Testis (tissue), 3 donors: ENCODE measurements around the gene TMEM117. TPM values are rescaled to one million over a fixed set of nuclear protein-coding genes. Genes with fewer than 3 reads are reported as not detected.

ENCODE experiments used
- DNase-seq: peaks from one replicate; pipeline ENCODE4 v3.0.0-alpha.2; 2019
- H3K27ac ChIP-seq, 2 donors: fragments of 200-600 bp; sonication (generic); one replicate each; pipeline ENCODE4 v1.5.1; 2019
- H3K27me3 ChIP-seq: fragments of 200-600 bp; sonication (generic); one replicate; pipeline ENCODE4 v1.5.1; 2019
- H3K36me3 ChIP-seq: fragments of 200-600 bp; sonication (generic); one replicate; pipeline ENCODE4 v1.5.1; 2017; ENCODE audit warnings: low read depth; ENCODE audit errors: missing control alignments
- H3K4me1 ChIP-seq: fragments of 200-600 bp; sonication (generic); one replicate; pipeline ENCODE4 v1.5.1; 2019
- H3K4me3 ChIP-seq, 2 donors: fragments of 200-600 bp; sonication (generic); one replicate each; pipeline ENCODE4 v1.5.1; 2017 to 2019
- H3K9me3 ChIP-seq: fragments of 200-600 bp; sonication (generic); one replicate; pipeline ENCODE4 v1.5.1; 2017
- POLR2A ChIP-seq: fragments of 450-650 bp; IDR thresholded peaks from one replicate; pipeline ENCODE4 v1.6.1; 2017; ENCODE audit warnings: antibody characterized with exemption, mild to moderate bottlenecking, moderate library complexity
- WGBS, 2 donors: methylation state at CpG; one replicate each; pipeline ENCODE4 v1.1.5; 2018; 5-methylcytosine and 5-hydroxymethylcytosine counted together
- intact Hi-C: fragments of 100-400 bp; cut with DNase I; formaldehyde crosslinking; loops from one replicate; pipeline ENCODE4 v1.15.1; 2023; ENCODE audit warnings: low total_unique reads
- polyA plus RNA-seq: library from polyadenylated mRNA; stranded (reverse); fragments of 350-450 nt; fragmentation: Illumina TruSeq; extraction: RNeasy Lipid Tissue Mini Kit (QIAGEN cat#74804); gene quantifications from one replicate; pipeline ENCODE4 v1.2.3, GENCODE V29; 2014; ENCODE audit warnings: low read depth, low replicate concordance; ENCODE audit not compliant: insufficient read depth
- total RNA-seq, 2 donors: library from RNA; depleted of rRNA; stranded (reverse); fragments of >200 nt; gene quantifications; one replicate each; pipeline ENCODE4 v1.2.3, GENCODE V29; 2016
- TF ChIP-seq, protein P1 (sequence below), 3 experiments: fragments of 450-650 bp in 2 of 3; fragments of 200-600 bp in 1 of 3; sonication (generic) in 1 of 3; IDR thresholded peaks; one replicate each; pipeline ENCODE4 v1.5.1; 2016 to 2019; ENCODE audit warnings: antibody characterized with exemption in 3 of 3, mild to moderate bottlenecking in 2 of 3, moderate library complexity in 1 of 3

TMEM117 gene
- total and polyA plus RNA-seq, 3 donors from 2014 or later, result 6.1 to 17.7 (median 14.8) TPM

DNA sequence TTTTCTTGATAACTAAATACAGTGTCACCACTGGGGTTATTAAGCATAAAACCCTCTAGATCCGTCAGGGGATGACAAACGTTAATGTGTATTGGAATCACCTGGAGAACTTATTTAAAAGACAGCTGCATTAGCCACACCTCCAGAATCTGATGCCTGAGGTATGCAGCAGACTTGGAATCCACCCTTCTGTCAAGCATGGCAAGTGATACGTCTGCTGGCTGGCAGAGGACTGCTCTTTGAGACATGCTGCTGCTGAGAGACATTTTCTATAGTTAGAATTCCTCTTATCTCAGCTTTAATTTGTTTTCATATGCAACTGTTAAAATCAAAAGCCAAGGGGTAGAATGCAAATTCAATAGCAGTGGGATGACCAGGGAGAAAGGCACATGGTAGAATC, 544.0 kb downstream of the TMEM117 start:
- Histone ChIP-seq H3K9me3 (no peaks in the 10 kb centered on the region), H3K4me3 (no peak overlapping the region), H3K27me3 (no peaks in the 10 kb centered on the region), H3K27ac (no peak overlapping the region), H3K4me1 (no peaks in the 10 kb centered on the region), H3K36me3 (no peaks in the 10 kb centered on the region)
- WGBS, 2 donors, result 78 to 82% methylated on average over 3 of the region's 3 CpGs
- no peak for DNase-seq
- intact Hi-C loops, result no loop called here
- TF ChIP-seq, protein P1, sequence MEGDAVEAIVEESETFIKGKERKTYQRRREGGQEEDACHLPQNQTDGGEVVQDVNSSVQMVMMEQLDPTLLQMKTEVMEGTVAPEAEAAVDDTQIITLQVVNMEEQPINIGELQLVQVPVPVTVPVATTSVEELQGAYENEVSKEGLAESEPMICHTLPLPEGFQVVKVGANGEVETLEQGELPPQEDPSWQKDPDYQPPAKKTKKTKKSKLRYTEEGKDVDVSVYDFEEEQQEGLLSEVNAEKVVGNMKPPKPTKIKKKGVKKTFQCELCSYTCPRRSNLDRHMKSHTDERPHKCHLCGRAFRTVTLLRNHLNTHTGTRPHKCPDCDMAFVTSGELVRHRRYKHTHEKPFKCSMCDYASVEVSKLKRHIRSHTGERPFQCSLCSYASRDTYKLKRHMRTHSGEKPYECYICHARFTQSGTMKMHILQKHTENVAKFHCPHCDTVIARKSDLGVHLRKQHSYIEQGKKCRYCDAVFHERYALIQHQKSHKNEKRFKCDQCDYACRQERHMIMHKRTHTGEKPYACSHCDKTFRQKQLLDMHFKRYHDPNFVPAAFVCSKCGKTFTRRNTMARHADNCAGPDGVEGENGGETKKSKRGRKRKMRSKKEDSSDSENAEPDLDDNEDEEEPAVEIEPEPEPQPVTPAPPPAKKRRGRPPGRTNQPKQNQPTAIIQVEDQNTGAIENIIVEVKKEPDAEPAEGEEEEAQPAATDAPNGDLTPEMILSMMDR (IDR thresholded peaks at IDR 0.05), result no peak
- no peak for TF ChIP-seq POLR2A

DNA sequence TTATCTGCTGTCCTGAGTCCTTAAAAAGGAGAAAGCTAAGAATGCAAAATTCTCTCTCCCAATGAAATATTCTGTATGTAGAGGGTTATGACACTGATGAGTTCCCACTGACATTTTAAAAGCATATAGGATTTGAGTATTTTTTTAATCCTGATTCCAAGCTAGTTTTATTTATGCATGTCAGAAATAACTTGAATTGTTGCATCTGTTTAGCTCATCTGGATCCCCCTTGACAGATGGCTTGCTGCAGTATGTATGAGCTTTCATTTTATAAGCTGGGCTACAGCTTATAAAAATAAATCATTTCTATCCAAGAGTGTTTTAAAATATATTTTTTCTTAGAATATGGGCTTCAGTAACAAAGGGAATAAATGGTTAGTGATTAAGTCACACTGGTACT, 545.0 kb downstream of the TMEM117 start:
- TF ChIP-seq POLR2A, result no peak
- TF ChIP-seq, protein P1 (IDR thresholded peaks at IDR 0.05), result no peak
- DNase-seq, result no peak
- intact Hi-C loops, result no loop called here
- Histone ChIP-seq H3K27me3 (no peaks in the 10 kb centered on the region), H3K4me1 (no peaks in the 10 kb centered on the region), H3K4me3 (no peak overlapping the region), H3K9me3 (no peaks in the 10 kb centered on the region), H3K27ac (no peak overlapping the region), H3K36me3 (no peaks in the 10 kb centered on the region)

- DNase-seq, result no peak
- no peak for TF ChIP-seq POLR2A
- TF ChIP-seq, protein P1 (IDR thresholded peaks at IDR 0.05), result no peak
- Histone ChIP-seq H3K36me3 (no peaks in the 10 kb centered on the region), H3K4me3 (no peak overlapping the region), H3K27me3 (no peaks in the 10 kb centered on the region), H3K27ac (no peak overlapping the region), H3K4me1 (no peaks in the 10 kb centered on the region), H3K9me3 (no peaks in the 10 kb centered on the region)
- intact Hi-C loops, result no loop called here
- 87 to 88% methylated on average over 6 of the region's 6 CpGs for WGBS, 2 donors
Measured at GRCh38 chr12:44381341-44381740, 545.5 kb downstream of the TMEM117 start.

DNA sequence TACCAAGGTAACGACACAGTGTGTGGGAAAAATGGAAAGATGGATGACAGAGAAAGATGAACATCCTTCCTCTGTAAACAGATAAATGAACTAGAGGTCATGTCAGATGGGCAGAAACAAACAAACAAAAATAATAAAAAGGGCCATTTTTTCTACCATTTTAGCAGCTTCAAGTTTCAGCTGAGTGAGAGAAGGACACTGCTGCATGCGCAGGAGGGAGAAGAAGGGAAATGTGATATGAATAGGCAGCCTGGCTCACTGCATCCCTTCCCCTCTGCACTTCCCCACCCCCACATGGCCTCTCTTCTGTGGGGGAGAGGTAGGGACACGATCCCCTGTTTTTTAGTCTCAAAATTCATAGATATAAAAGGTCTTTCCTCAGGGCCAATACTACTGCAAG, 548.3 kb downstream of the TMEM117 start:
- Histone ChIP-seq H3K4me1 (no peaks in the 10 kb centered on the region), H3K27ac (no peak overlapping the region), H3K27me3 (no peaks in the 10 kb centered on the region), H3K9me3 (no peaks in the 10 kb centered on the region), H3K36me3 (no peaks in the 10 kb centered on the region), H3K4me3 (no peak overlapping the region)
- WGBS, 2 donors, result 77 to 79% methylated on average over 3 of the region's 3 CpGs
- TF ChIP-seq, protein P1 (IDR thresholded peaks at IDR 0.05), result no peak
- TF ChIP-seq POLR2A, result no peak
- intact Hi-C loops, result no loop called here
- DNase-seq, result no peak

DNA sequence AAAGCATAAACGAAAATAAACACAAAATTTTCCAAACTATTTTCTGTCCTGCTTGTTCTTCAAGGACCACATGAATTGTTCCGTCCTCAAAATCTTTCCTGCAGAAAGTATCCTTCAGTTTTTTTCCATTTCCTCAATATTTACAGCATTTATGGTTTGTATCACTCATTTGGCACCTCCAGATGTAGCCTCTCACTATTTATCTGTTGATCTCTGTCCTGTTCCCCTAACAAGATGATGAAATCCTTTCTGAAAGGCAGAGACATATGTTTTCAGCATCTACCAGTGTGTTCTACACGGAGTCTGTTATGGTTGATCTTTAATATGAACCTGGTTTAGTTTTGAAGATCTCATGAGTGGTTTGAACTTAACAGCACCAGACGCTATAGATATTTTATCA, 550.1 kb downstream of the TMEM117 start:
- no peaks in the 10 kb centered on the region for H3K9me3 ChIP-seq
- no peaks in the 10 kb centered on the region for H3K4me1 ChIP-seq
- H3K27ac ChIP-seq, result no peak overlapping the region
- TF ChIP-seq, protein P1 (IDR thresholded peaks at IDR 0.05), result no peak
- TF ChIP-seq POLR2A, result no peak
- H3K27me3 ChIP-seq, result no peaks in the 10 kb centered on the region
- H3K4me3 ChIP-seq, result no peak overlapping the region
- 83 to 86% methylated on average over 4 of the region's 4 CpGs for WGBS, 2 donors
- no peaks in the 10 kb centered on the region for H3K36me3 ChIP-seq
- no peak for DNase-seq
- intact Hi-C loops, result no loop called here
